ENCODE measurements around the gene WWOX. TPM values are rescaled to one million over a fixed set of nuclear protein-coding genes. Genes with fewer than 3 reads are reported as not detected.

The WWOX gene
- total RNA-seq, 1 donor from 2014 or later: 13.1 TPM

DNA sequence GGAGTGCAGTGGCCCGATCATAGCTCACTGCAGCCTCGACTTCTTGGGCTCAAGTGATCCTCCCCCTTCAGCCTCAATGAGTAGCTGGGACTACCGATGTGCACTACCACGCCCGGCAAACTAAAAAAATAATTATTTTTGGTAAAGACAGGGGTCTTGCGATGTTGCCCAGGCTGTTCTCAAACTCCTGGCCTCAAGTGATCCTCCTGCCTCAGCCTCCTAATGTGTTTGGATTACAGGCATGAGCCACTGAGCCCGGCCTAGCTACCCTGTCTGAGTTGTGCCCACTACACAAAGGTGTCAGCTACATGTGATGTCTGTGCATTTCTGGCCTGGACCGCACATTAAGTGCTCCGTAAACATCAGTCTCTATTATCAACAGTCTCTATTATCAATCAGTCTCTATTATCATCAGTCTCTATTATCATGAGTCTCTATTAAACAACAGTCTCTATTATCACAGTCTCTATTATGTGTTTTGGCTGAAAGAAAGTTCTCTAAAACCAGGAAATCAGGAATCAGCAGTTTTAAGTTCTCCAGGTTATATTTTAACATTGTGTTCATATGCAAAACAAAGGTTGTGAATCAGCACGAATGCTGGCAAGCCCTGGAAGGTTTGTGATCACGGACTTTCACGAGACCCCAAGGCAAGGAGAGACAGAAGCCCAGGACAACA lies 721 bp upstream of the WWOX start:
- no peak for ATAC-seq
- intact Hi-C loops (cut with DNase I): loop anchor here (5.0 kb wide), 3 partner anchors 96 to 861 kb away; no protein-coding TSS in a partner anchor

GRCh38 chr16:78100112-78100467 lies 636 bp downstream of the WWOX start:
- DNase-seq (ENCODE audit: missing footprints): no peak
- intact Hi-C loops (cut with DNase I): no loop called here
- ATAC-seq: no peak

More for the DNA sequence above, 721 bp upstream of the WWOX start:
- no peak for DNase-seq (ENCODE audit: missing footprints)

- DNase-seq (ENCODE audit: missing footprints) (no peak), ATAC-seq (no peak)
- intact Hi-C loops (cut with DNase I): no loop called here
These were observed 2.7 kb downstream of the WWOX start for GRCh38 chr16:78102122-78102660.

DNA sequence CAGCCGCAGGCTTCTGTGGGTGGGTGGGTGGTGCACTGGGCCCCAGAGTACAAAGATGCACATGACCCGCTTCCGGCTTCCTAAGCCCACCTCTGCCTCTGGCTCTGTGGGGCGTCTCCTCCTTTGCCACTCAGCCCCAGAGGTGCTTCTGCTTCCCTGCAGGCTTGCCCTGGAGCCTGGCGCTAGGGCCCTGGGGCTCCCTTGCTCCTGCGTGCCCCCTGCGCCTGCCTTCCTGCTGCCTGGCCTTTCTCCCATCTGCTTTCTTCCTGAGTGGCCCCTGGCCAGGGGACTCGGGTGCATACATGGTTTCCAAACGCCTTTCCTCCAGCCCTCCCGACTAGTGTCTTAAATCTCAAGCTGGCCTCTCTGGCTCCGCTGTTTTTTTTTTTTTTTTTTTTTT lies 3.4 kb downstream of the WWOX start:
- ATAC-seq (no peak), DNase-seq (ENCODE audit: missing footprints) (no peak)
- intact Hi-C loops (cut with DNase I): no loop called here

GRCh38 chr16:78105517-78105916 lies 6.1 kb downstream of the WWOX start:
- DNase-seq (ENCODE audit: missing footprints) (no peak), ATAC-seq (no peak)
- intact Hi-C loops (cut with DNase I): no loop called here

GRCh38 chr16:78106686-78107085 lies 7.2 kb downstream of the WWOX start:
- intact Hi-C loops (cut with DNase I): no loop called here
- DNase-seq (ENCODE audit: missing footprints) (no peak), ATAC-seq (peak; percentile 61)

- intact Hi-C loops (cut with DNase I): no loop called here
- DNase-seq (ENCODE audit: missing footprints) (no peak), ATAC-seq (no peak)
These were observed 9.0 kb downstream of the WWOX start for GRCh38 chr16:78108451-78108850.

DNA sequence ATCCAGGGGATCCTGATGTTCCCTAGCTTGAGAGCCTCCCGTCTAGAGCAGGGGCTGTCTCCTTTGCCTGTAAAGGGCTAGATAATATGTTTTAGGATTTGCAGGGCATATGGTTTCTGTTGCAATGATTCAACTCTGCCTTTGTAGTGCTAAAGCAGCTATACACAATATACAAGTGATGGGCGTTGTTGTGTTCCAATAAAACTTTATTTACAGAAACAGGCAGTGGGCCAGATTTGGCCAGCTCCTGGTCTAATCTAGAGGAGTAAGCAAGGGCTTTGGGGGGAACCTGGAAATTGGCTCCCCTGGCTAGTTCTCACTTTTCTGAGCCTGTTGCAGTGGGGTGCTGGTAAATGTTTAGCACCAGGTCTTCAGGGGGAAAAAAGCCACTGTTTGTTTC lies 13.8 kb downstream of the WWOX start:
- intact Hi-C loops (cut with DNase I): no loop called here
- ATAC-seq (no peak), DNase-seq (ENCODE audit: missing footprints) (no peak)

DNA sequence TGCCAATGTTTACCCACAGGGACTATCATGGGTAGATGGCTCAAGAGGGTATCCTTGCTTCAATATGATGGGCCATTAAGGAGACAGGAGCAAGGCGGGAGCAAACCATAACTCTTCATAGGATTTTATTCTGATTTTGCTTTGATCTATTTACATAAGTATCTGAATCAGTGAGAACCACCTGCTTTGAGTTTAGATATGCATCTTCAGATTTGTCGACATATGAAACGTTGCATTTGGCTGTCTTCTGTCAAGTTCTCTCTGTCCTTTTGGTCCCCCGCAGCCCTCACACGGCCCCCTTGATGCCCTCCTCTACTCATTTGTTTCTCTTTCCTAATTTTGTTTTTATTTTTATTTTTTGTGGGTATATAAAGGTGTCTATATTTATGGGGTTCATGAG lies 16.2 kb downstream of the WWOX start:
- intact Hi-C loops (cut with DNase I): no loop called here
- DNase-seq (ENCODE audit: missing footprints): no peak
- ATAC-seq: no peak

GRCh38 chr16:78116946-78117345 lies 17.5 kb downstream of the WWOX start:
- DNase-seq (ENCODE audit: missing footprints) (no peak), ATAC-seq (no peak)
- intact Hi-C loops (cut with DNase I): no loop called here

DNA sequence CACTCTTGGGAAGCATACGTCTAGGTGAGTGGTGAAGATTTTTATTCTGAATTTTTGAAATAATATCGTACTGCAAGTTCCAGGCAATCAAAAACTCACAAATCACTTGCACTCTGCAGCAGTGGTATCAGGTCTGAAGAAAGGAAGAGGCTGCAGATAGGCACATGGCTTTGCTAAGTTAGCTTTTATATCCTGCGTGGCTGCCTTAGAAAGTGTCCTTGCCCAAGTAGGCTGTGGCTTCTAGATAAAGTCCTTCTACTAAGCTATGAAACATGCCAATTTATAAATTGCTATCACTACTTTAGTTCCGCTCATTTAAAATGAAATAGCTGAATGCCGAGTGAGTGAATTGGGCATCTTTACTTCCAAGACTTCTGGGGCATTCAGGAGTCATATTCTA lies 17.9 kb downstream of the WWOX start:
- ATAC-seq (no peak), DNase-seq (ENCODE audit: missing footprints) (no peak)
- intact Hi-C loops (cut with DNase I): no loop called here

DNA sequence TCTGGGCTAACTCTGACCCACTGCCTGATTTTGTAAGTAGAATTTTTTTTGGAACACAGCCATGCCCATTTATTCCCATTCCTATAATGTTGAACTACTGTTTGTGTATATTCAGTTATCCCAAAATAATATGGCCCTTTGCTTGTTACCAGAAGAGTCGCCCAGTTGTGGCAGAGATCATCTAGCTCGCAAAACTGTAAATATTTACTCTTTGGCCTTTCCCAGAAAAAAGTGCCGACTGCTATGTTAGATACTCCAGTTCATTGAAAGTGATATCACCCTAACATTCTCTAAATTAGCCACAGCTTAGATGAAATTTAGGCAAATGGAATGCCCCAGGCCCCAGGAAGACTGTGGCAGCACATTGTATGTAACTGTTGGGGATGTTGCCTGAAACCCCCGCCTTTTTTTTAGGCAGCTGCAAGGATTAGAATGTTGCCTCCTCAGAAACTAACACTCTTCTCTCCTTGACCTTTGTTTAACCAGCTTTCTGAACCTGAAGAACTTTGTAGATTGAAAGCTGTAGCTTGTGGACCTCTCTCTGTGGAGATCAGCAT lies 19.1 kb downstream of the WWOX start:
- DNase-seq (ENCODE audit: missing footprints) (no peak), ATAC-seq (no peak)
- intact Hi-C loops (cut with DNase I): no loop called here

- DNase-seq (ENCODE audit: missing footprints) (no peak), ATAC-seq (peak; percentile 73)
- intact Hi-C loops (cut with DNase I): loop anchor here (2.0 to 10.0 kb wide), 3 partner anchors 112 to 1474 kb away; no protein-coding TSS in a partner anchor
These were observed 23.4 kb downstream of the WWOX start for GRCh38 chr16:78122774-78123315.

- intact Hi-C loops (cut with DNase I): loop anchor here (5.0 to 10.0 kb wide), 2 partner anchors 312 to 630 kb away; no protein-coding TSS in a partner anchor
- ATAC-seq (no peak), DNase-seq (ENCODE audit: missing footprints) (no peak)
These were observed 25.8 kb downstream of the WWOX start for GRCh38 chr16:78125112-78125844.

DNA sequence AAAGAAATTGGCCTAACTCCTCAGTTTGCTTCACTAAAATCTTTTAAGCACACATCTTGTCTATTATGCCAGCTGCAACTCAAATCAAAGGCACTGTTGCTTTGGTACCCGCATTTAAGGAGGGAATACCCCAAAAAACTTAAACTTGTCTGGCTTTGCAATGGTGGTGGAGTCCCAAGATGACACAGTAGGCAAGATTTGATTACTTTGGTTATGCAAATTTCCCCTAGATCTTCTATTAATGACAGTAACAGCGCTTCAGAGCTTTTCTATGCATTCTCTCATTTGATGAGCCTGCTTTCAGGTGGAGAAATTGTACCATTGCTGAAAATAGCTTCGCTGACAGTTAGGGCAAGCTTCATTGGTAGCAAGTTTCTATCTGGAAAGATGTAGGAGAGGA lies 27.2 kb downstream of the WWOX start:
- DNase-seq (ENCODE audit: missing footprints): no peak
- intact Hi-C loops (cut with DNase I): loop anchor here (5.0 to 10.0 kb wide), 2 partner anchors 311 to 628 kb away; no protein-coding TSS in a partner anchor
- no peak for ATAC-seq

- ATAC-seq: peak; percentile 51
- intact Hi-C loops (cut with DNase I): loop anchor here (5.0 to 10.0 kb wide), 2 partner anchors 310 to 628 kb away; no protein-coding TSS in a partner anchor
- DNase-seq (ENCODE audit: missing footprints): no peak
These were observed 27.7 kb downstream of the WWOX start for GRCh38 chr16:78127130-78127529.

- intact Hi-C loops (cut with DNase I): loop anchor here (5.0 to 10.0 kb wide), 2 partner anchors 308 to 626 kb away; no protein-coding TSS in a partner anchor
- peak; percentile 66 for ATAC-seq
- no peak for DNase-seq (ENCODE audit: missing footprints)
These were observed 29.5 kb downstream of the WWOX start for GRCh38 chr16:78128913-78129312.

GRCh38 chr16:78129349-78129748 lies 29.9 kb downstream of the WWOX start:
- no peak for DNase-seq (ENCODE audit: missing footprints)
- ATAC-seq: no peak
- intact Hi-C loops (cut with DNase I): loop anchor here (5.0 to 10.0 kb wide), 2 partner anchors 308 to 625 kb away; no protein-coding TSS in a partner anchor

DNA sequence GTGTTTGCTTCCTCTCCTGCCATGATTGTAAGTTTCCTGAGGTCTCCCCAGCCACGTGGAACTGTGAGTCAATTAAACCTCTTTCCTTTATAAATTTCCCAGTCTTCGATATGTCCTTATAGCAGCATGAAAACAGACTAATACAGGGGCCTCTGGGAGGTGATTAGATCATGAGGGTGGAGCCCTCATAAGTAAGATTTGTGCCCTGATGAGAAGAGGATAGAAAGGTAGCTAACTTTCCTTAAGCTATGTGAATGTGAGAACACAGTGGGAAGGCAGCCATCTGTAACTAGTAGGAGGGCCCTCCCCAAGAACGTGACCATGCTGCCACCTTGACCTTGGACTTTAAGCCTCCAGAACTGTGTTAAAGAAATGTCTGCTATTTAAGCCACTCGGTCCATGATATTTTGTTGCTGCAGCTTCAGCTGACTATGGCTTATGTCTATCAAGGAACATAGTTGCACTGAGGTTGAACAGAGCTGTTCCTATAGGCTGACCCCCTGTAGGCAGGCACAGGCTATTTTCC lies 30.7 kb downstream of the WWOX start:
- intact Hi-C loops (cut with DNase I): no loop called here

More for the DNA sequence above, 30.7 kb downstream of the WWOX start:
- DNase-seq (ENCODE audit: missing footprints) (no peak), ATAC-seq (no peak)

All from Right ventricle myocardium inferior (tissue), 1 donor.